SK-N-SH treated with all-trans-retinoic acid at 6 μM for 48 hours (cell line): Measurements from ENCODE around the gene PNPLA6.

Source experiments
- ATAC-seq: fragments of 200-7000 bp; cut with Tn5 transposase; 3 replicates; pipeline ENCODE4 v1.9.1; 2020; ENCODE audit warnings: mild to moderate bottlenecking, moderate library complexity
- ARNTL ChIP-seq: fragments of 450-650 bp; formaldehyde crosslinking; IDR thresholded peaks from 2 replicates; pipeline ENCODE4 v1.5.0; 2020; ENCODE audit warnings: low read depth, mild to moderate bottlenecking, moderate library complexity, borderline replicate concordance
- BACH2 ChIP-seq: fragments of 250-450 bp; sonication (Bioruptor Pico); IDR thresholded peaks from 2 replicates; pipeline ENCODE4 v1.9.0; 2021; ENCODE audit warnings: mild to moderate bottlenecking, borderline replicate concordance
- CREB5 ChIP-seq: fragments of 250-450 bp; sonication (Bioruptor Pico); IDR thresholded peaks from 2 replicates; pipeline ENCODE4 v1.5.1; 2020; ENCODE audit warnings: low read depth, mild to moderate bottlenecking, moderate library complexity
- CSDC2 ChIP-seq: fragments of 250-450 bp; sonication (Bioruptor Pico); IDR thresholded peaks from 2 replicates; pipeline ENCODE4 v1.5.0; 2020; ENCODE audit warnings: mild to moderate bottlenecking, moderate library complexity
- CSRNP3 ChIP-seq: fragments of 250-450 bp; sonication (Bioruptor Pico); IDR thresholded peaks from 2 replicates; pipeline ENCODE4 v1.5.1; 2021; ENCODE audit warnings: mild to moderate bottlenecking, moderate library complexity
- GLIS3 ChIP-seq: fragments of 250-450 bp; sonication (Bioruptor Pico); IDR thresholded peaks from 2 replicates; pipeline ENCODE4 v1.5.0; 2020; ENCODE audit warnings: mild to moderate bottlenecking, moderate library complexity
- OSR1 ChIP-seq: fragments of 250-450 bp; sonication (Bioruptor Pico); IDR thresholded peaks from 2 replicates; pipeline ENCODE4 v1.8.0; 2022; ENCODE audit warnings: moderate library complexity, mild to moderate bottlenecking, inconsistent platforms
- PATZ1 ChIP-seq: fragments of 250-450 bp; sonication (Bioruptor Pico); IDR thresholded peaks from 2 replicates; pipeline ENCODE4 v1.8.0; 2020; ENCODE audit warnings: mild to moderate bottlenecking, moderate library complexity, borderline replicate concordance
- PPARA ChIP-seq: fragments of 250-450 bp; sonication (Bioruptor Pico); IDR thresholded peaks from 2 replicates; pipeline ENCODE4 v1.5.0; 2020; ENCODE audit warnings: mild to moderate bottlenecking, borderline replicate concordance
- RARB ChIP-seq: fragments of 250-450 bp; sonication (Bioruptor Pico); IDR thresholded peaks from 2 replicates; pipeline ENCODE4 v1.8.0; 2021; ENCODE audit warnings: mild to moderate bottlenecking, moderate library complexity
- SNAI2 ChIP-seq: fragments of 250-450 bp; sonication (Bioruptor Pico); IDR thresholded peaks from 2 replicates; pipeline ENCODE4 v1.5.0; 2020; ENCODE audit warnings: mild to moderate bottlenecking, moderate library complexity
- TOX ChIP-seq: fragments of 250-450 bp; sonication (Bioruptor Pico); IDR thresholded peaks from 2 replicates; pipeline ENCODE4 v1.8.0; 2021; ENCODE audit warnings: mild to moderate bottlenecking, moderate library complexity, borderline replicate concordance
- TSHZ2 ChIP-seq: fragments of 250-450 bp; sonication (Bioruptor Pico); IDR thresholded peaks from 2 replicates; pipeline ENCODE4 v1.5.0; 2020; ENCODE audit warnings: mild to moderate bottlenecking, moderate library complexity
- ZC3H10 ChIP-seq: fragments of 250-450 bp; sonication (Bioruptor Pico); IDR thresholded peaks from 2 replicates; pipeline ENCODE4 v1.5.1; 2021; ENCODE audit warnings: mild to moderate bottlenecking, moderate library complexity
- ZFP3 ChIP-seq: fragments of 250-450 bp; sonication (Bioruptor Pico); IDR thresholded peaks from 2 replicates; pipeline ENCODE4 v1.5.0; 2020; ENCODE audit warnings: mild to moderate bottlenecking, moderate library complexity
- ZFP30 ChIP-seq: fragments of 450-650 bp; formaldehyde crosslinking; IDR thresholded peaks from 2 replicates; pipeline ENCODE4 v1.5.0; 2022; ENCODE audit warnings: mild to moderate bottlenecking, moderate library complexity
- ZNF565 ChIP-seq: fragments of 450-650 bp; formaldehyde crosslinking; conservative IDR thresholded peaks from 2 replicates; pipeline ENCODE4 v1.5.0; 2020; ENCODE audit warnings: low read depth, mild to moderate bottlenecking, moderate library complexity
- ZNF70 ChIP-seq: fragments of 450-650 bp; formaldehyde crosslinking; IDR thresholded peaks from 2 replicates; pipeline ENCODE4 v1.5.0; 2020; ENCODE audit warnings: mild to moderate bottlenecking, moderate library complexity
- ZNF8 ChIP-seq: fragments of 450-650 bp; formaldehyde crosslinking; IDR thresholded peaks from 2 replicates; pipeline ENCODE4 v1.5.0; 2020; ENCODE audit warnings: mild to moderate bottlenecking, moderate library complexity

PNPLA6 gene

GRCh38 chr19:7497292-7497691 is 38.2 kb upstream of the PNPLA6 start:
- ATAC-seq = peak; percentile 68
- TF ChIP-seq CSDC2 (CRISPR knock-in tag) (no peak), TOX (CRISPR knock-in tag) (no peak), PPARA (no peak), CSRNP3 (no peak), ZNF565 (CRISPR knock-in tag) (no peak), CREB5 (CRISPR knock-in tag) (no peak), ZFP3 (CRISPR knock-in tag) (no peak), ZC3H10 (CRISPR knock-in tag) (no peak), OSR1 (CRISPR knock-in tag) (no peak), ARNTL (CRISPR knock-in tag) (no peak), TSHZ2 (CRISPR knock-in tag) (no peak), SNAI2 (no peak), BACH2 (no peak)
- TF ChIP-seq, all 23 proteins: peak for 0

GRCh38 chr19:7500811-7501450 is 34.6 kb upstream of the PNPLA6 start:
- TF ChIP-seq ZFP3 (CRISPR knock-in tag) = peak; percentile 74; the same call in 1 of the 2 replicates
- peak; percentile 89 for TF ChIP-seq TSHZ2 (CRISPR knock-in tag)
- TF ChIP-seq ZNF70 = 0 out of 2 replicates have a peak, but pooled peaks have one; percentile 24
- no peak for TF ChIP-seq BACH2
- TF ChIP-seq SNAI2 = 0 out of 2 replicates have a peak, but pooled peaks have one; percentile 29
- peak; percentile 69; the same call in 1 of the 2 replicates for TF ChIP-seq PPARA
- peak; percentile 66 for ATAC-seq

- no peak for ATAC-seq
- TF ChIP-seq SNAI2 (no peak), ZFP3 (CRISPR knock-in tag) (no peak), CSDC2 (CRISPR knock-in tag) (no peak), OSR1 (CRISPR knock-in tag) (no peak), PPARA (no peak), GLIS3 (CRISPR knock-in tag) (no peak), CSRNP3 (no peak), CREB5 (CRISPR knock-in tag) (no peak), BACH2 (no peak), ZNF8 (CRISPR knock-in tag) (no peak), PATZ1 (CRISPR knock-in tag) (no peak), ARNTL (CRISPR knock-in tag) (no peak), ZFP30 (no peak), RARB (no peak), TOX (CRISPR knock-in tag) (no peak), TSHZ2 (CRISPR knock-in tag) (no peak), ZC3H10 (CRISPR knock-in tag) (no peak)
These were observed 33.0 kb upstream of the PNPLA6 start for GRCh38 chr19:7502552-7502951.
